ENCODE measurements around the gene PPFIBP2.
"Not testable (repeated sequence)": the region's sequence is repeated elsewhere in the genome, so short reads cannot be mapped to it uniquely, and the experiment has no call there.

PPFIBP2 gene

DNA sequence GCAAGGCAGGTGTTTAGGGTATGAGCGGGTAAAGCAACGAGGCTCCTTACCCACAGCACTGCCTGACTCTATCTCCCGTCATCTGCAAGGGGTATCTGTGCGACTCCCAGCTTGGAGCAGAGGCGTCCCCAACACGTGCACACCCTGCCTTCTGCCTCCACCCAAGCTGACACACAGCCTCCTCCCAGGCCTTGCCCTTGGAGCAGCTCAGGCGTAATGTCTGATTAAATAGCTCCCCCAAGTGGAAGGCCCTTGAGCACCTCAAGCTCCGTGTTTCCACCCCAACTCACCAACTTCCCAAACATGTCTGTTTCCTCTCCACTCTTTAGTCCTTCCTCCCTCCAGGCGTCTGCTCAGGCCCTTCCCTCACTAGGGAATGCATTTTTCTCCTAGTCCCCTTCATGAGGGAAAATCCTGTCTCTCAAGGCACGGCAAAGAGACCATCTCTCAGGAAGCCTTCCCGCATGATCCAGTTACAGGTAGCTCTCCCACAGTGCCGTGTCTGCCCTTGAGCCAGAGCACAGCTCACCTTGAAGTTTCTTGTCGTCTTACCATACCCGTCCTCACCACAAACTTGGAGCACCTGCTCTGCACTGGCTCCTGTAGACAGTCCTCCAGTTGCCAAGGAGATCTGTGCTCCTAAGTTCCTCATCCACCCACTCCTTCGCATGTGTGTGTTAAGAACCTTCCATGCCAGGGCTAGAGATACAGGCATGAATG is 143.7 kb downstream of the PPFIBP2 start:
- no peak for DNase-seq (ENCODE audit: low read depth in 4 of 4, low spot score in 1 of 4)

DNA sequence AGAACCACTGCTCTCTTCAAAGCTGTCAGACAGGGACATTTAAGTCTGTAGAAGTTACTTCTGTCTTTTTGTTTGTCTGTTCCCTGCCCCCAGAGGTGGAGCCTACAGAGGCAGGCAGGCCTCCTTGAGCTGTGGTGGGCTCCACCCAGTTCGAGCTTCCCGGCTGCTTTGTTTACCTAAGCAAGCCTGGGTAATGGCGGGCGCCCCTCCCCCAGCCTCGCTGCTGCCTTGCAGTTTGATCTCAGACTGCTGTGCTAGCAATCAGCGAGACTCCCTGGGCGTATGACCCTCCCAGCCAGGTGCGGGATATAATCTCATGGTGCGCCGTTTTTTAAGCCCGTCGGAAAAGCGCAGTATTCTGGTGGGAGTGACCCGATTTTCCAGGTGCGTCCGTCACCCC is 149.7 kb downstream of the PPFIBP2 start:
- not testable (repeated sequence) for DNase-seq (ENCODE audit: low read depth in 4 of 4, low spot score in 1 of 4)

DNA sequence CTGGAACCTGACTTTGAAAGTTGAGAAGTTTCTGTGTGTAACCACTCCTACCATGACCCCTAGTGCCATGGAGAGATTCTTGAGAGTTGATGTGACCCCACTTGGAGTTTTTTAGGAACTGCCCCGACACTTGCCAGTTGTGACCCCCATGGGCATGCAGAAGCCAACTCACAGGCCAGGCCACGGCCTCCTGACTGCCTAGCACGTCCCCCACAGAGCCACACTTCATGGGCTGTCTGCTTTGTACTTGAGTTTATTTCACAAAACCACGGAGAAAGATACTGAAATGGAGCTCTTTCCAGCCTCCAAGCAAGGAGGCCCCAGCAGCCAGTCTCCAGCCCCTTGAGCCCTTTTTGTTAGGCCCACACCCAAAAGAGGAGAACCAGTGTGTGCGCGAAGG is 151.1 kb downstream of the PPFIBP2 start:
- no peak for DNase-seq (ENCODE audit: low read depth in 4 of 4, low spot score in 1 of 4)

DNA sequence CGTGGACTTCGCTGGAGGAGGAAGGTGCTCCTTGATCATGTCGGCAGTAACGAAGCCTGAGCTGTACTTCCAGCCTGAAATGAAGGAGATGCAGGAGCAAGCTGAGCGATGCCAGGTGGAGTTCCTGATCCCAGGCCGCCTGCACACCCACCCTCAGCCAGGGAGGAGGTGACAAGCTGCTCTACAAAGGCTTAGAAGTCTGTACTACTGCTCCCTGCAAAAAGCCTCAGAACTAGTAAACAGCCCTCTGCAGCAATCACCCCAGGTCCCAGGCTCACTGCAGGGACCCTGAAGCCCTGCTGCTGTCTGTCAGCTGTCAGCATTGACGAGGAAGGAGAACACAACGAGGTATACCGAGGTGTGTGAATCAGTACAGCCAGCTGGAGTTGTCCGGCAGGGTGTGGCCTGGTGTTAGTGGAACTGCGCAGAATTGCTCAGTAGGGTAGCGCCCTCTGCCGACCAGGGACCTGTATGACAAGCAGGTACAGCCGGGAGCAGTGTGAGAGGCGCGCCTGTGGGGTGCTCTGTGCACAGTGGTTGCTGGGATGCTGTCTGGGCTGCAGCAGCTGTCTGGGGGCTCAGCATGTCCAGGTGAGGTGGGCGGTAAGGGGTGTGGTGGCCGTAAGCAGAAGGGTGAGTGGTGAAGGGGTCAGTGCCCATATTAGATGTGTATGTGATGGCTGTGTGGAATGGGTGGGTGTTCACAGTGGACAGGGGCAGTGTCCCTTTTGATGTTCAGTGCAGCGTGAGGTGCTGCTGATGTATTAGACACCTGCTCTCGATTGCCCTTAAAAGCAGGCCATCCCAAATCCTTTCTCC is 151.9 kb downstream of the PPFIBP2 start:
- peak; percentile 38 to 69 (median 55) for DNase-seq (ENCODE audit: low read depth in 4 of 4, low spot score in 1 of 4)

DNA sequence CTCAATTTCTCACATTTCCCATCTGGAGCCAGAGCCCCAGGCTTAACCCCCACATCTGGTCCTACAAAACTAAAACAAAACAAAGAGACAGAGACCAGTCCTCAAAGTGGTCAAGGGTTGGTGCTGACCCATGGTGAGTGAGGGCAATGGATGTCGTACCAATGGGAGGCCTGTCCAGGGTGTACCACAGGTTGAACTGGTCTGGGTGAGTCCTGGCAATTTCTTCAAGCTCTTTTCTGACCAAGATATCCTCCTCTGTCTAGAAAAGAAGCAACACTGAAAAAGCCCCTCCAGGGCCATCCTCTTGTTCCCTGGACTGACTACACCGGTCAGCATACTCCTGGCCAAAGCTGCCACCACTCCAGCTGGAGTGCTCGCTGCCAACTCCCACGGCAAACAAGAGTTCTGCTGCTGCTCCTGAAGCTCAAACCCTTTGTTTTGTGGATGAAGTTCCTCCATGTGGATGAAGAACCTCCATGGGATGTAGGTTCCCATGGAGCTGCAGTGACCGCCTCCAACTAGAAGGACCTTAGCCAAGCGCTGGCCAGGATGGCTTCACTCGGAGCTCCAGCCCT is 152.6 kb downstream of the PPFIBP2 start:
- no peak for DNase-seq (ENCODE audit: low read depth in 4 of 4, low spot score in 1 of 4)

DNA sequence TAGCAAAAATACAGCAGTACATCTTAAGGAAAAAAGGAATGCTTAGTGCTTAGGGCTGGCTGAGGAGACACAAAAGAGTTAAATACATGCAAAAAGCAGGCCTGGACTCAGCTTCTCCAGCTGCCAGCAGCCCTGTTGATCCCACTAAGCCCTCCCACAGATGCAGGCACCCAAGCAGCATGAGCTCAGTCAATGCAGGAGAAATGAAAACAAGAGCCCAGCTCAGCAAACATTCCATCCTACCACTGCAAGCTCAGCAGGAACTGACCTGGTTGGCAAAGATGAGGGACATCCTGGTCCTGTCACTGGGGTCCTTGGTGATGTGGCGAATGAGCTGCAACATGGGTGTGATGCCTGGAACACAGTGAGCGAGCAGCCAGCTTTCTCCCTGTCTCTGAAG is 153.7 kb downstream of the PPFIBP2 start:
- DNase-seq (ENCODE audit: low read depth in 4 of 4, low spot score in 1 of 4), result no peak

DNA sequence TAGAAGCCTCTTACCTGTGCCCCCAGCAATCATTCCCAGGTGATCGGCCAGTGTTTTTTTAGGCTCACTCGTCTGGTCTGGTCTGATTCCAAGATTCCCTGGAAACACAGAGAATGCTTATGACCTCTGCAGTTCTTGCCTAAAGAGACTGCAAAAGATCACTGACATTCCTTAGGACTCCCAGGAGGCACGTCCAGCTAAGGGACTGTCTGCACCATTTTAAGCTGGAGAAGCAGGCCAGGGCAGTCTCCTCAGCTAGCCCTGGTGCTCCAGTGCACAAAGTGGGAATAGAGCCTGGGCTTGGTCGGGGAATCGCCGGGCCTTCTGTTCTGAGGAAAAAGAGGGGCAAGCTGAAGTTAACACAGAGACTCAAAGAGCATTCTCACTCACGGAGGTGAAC is 154.7 kb downstream of the PPFIBP2 start:
- DNase-seq (ENCODE audit: low read depth in 4 of 4, low spot score in 1 of 4), result no peak

DNA sequence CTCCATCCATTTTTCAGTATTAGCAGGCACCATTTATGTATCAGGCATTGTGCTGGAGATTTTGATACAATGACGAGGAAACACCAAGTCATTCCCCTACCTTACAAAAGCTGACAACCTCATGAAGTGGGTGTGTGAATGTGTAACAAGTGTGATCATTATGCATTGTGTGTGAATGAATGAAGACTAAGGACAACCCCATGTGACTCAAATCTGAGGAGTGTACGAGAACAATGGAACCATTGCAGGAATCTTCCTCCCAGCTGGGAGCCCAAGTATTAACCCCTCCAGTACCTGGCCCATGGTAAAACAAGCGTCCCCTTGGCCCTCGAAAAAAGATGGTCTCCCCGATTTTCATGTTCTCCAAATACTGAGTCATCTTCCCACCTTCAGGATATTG is 155.1 kb downstream of the PPFIBP2 start:
- no peak for DNase-seq (ENCODE audit: low read depth in 4 of 4, low spot score in 1 of 4)

DNA sequence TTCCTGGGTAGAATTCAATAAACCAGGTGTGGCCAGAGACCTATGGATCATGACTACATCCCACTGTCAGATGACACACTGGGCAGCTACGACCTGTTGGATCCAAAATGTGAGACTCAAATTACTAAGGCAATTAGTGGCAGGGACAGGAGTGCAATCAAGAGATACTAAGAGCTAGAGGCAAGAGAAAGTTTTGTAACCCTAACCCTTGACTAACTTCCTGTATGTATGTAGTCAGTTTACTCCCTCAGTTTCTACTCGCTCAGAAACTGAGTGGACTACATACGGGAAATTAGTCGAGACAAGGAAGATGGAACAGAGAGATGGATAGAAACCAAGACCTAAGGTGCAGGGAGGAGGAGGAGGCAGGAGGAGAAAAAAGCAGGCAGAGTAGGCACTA is 156.8 kb downstream of the PPFIBP2 start:
- DNase-seq (ENCODE audit: low read depth in 4 of 4, low spot score in 1 of 4), result no peak

DNA sequence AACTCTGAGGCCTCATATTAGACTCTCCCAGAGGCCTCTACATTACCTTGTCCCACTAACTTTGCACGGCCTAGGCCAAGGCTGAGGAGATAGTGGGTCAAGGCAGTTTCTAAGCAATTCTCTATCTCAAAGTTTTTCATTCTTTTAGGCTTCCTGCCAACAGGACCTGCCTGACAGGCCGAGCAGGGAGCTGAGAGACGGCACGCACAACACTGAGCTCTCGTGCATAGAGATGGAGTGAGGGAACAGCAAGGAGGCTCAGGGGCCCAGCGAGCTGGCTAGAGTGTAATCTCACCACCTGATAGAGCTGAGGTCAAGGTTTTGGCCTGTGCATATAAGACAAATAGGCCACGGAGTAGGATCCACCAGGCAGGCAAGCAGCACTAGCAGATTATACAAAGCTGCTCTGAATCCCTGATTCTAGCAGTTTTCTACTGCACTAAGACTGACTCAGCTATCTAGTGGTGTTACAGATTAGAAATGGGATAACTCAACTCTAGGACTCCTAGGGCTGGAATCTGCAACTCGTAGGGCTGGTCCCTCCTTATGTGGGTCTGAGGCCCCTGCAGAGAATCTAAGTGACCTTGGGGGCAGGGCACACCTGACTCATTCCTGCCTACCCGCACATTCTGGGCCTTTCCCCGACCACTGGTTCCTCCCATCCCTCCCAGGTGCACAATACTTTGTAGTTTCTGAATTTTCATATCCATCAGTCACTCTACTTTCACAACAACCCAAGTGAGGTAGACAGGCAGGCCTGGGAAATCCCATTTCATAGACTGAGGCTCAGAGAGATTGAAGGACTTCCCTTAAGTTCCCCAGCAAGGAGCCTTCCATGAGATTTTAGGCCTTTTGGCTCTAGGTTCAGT is 157.8 kb downstream of the PPFIBP2 start:
- DNase-seq (ENCODE audit: low read depth in 4 of 4, low spot score in 1 of 4), result no peak

DNA sequence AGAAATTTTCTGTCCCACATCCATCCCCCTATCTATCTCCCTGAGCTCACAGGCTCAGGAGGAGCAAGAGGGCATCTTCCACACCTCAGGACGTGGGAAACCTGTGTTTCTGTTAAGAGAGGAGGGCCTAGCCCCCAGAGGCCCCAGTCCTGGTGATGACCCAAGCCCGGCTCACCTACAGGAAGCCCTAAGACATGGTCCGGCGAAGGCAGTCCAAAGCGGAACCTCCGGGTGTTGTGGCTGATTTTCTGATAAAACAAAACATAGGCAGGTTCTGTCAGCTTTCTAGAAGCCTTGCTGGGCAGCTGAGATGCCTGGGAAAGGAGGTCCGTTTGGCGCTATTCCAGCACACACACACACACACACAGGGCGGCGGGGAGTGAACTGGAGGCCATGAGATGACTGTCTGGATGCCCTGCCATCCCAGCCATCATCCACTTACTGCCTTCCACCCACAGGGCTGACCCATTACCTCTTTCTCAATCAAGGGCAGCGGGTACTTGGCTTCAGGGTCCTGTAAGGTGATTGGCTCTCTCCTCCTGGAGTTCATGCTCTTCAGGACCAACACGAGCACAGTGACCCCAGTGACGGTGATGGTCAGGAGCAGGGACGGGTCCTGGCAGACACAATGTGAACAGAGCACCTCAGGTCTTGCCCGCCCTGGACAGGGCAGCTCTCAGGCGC is 158.6 kb downstream of the PPFIBP2 start:
- DNase-seq (ENCODE audit: low read depth in 4 of 4, low spot score in 1 of 4), result no peak

DNA sequence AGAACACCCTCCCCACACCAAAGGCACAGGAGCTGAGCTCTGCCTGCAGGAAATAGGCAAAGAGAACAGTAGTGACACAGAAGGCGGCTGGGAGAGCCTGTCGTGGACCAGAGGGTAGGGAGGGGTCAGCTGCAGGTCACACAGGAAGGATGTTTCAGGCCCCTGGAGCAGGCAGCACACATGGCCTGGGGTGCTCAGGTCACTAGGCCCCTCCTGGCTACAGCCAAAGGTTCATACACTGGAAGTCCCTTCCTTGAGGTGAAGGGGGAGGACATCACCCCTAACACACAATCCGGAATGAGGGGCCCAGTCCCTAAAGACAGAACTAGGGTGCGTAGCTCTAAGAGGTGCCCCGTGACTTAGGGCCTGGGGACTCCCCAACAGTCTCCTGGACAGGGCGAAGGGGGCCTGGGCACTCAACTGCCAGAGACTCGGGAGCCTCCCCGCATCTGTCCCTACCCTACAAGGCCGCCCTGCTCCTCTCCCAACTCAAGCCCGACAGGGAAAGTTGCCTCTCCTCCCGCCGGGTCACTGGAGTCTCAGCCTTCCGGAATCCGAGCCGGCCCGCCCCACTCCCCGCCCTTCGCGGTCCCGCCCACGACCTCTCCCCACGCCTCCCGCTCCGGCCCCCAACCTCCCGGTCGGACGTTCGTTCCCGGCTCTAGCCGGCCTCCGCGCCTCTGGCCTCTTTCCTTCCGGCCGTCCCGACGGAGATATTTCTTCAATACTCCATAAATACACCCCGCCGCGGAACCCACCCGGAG is 159.3 kb downstream of the PPFIBP2 start, which contains the start of gene CYB5R2:
Gene CYB5R2 (minus strand): TSS at position 541 of the 764 bp plus-strand sequence. CDS start 675 bp downstream, outside the sequence.
- no peak for DNase-seq (ENCODE audit: low read depth in 4 of 4, low spot score in 1 of 4)

DNA sequence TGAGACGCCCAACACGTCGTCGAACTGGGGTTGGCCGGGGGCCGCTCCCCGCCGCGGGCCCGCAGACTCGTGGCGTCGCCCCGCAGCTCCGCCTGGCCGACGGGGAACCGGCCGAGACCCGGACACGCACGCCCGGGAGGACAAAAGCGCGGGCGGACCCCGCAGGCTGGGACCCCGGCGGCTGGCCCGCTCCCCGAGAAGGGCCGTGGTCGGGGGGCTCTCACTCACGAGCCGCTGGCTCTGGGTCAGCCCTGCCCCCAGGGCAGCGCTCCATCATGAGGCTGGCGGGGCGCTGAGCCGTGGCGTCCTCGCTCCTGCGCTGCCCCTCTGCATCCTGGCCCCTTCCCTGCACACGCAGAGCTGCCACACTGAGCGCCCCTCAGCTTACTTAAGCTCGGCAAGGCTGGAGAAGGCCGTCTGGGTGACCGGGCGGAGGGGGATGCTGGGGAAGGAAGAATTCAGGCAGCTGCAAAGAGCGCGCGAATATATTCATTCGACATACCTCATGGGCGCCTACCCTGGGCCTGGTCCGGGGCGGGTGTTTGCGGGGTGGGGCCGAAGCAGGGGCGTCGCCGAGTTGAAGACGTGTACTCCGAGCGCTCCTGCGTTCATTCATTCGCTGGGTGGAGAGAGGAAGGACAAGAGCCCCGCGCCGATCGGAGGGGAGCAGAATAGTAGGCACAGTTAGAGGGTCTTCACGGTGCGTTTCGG is 160.1 kb downstream of the PPFIBP2 start:
- no peak for DNase-seq (ENCODE audit: low read depth in 4 of 4, low spot score in 1 of 4)

DNA sequence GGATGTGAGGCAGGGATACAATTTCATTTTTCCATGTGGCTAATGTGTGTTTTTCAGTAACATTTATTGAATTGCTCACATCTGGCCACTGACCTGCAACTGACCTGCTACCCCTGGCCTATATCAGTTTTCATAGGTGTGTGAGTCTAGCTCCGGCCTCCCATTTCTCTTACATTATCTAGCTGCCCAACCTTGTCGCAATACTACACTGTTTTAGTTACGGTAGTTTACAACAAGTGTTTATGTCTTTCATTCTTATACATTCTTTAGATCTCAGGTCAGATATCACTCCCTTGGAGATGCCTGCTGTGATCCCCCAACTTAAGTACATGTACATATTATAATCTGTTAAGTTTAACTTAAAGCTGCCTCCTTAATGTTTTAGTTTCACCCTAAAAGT is 161.8 kb downstream of the PPFIBP2 start:
- DNase-seq (ENCODE audit: low read depth in 4 of 4, low spot score in 1 of 4), result no peak

DNA sequence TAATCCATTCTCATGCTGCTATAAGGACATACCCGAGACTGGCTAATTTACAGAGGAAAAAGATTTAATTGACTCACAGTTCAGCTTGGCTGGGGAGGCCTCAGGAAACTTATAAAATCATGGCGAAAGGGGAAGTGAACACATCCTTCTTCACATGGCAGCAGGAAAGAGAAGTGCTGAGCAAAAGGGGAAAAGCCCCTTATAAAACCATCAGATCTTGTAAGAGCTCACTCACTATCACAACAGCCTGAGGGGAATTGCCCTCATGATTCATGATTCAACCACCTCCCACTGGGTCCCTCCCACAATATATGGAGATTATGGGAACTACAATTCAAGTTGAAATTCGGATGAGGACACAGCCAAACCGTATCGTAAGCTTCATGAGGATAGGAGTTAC is 163.3 kb downstream of the PPFIBP2 start:
- no peak for DNase-seq (ENCODE audit: low read depth in 4 of 4, low spot score in 1 of 4)

DNA sequence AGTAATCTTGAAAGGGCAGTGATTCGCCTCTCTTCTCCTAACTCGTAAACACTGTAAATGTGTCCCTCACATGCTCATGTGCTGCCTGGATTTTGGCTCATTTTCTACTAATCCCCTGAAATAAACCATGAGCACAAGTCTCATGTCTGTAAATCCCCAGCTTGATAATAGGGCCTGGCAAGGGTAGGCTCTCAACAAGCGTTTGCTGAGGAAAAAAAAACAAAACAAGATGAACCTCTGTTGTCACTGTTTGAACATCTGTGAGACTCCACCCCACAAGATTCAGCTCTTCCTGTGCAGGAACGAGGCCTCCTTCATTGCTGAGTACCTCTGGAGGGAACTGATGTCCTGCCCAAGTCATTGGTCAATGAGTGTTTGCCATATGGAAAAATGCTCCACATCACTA is 164.0 kb downstream of the PPFIBP2 start:
- DNase-seq (ENCODE audit: low read depth in 4 of 4, low spot score in 1 of 4), result no peak

DNA sequence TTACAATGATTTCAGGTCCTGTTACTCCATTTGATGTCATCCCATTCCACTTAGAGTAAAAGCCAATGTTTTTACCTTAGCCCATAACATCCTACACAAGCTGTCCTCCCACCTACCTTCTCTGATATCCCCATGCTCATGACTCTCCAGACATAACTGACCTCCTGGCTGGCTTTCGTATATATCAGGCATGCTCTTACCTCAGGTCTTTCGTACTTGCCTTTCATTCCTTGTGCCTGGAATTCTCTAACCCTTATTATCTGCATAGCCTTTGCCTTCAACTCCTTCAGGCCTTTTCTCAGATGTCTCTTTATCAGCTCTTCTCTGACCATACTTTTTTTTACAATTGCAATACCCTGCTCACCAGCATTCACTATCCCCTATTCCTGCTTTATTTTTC is 169.8 kb downstream of the PPFIBP2 start:
- no peak for DNase-seq (ENCODE audit: low read depth in 4 of 4, low spot score in 1 of 4)

DNA sequence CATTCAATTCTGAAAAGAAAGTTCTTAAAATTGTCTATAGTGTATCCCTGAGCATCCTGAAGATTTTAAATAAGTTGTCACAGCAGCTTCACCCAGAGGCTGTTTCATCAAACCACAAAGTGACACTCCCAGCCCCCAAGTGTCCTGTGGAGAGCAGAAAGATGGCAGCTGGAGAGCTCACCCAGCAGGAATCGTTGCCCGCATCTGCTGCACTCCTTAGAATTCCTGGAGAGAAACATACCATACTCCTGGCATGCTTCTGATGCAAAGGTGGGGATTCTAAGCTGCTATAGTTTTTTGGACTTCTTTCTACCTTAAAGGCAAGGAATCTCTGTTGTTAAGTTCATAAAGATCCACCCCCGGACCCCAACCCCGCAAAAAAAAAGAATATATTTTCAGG is 173.0 kb downstream of the PPFIBP2 start:
- no peak for DNase-seq (ENCODE audit: low read depth in 4 of 4, low spot score in 1 of 4)

DNA sequence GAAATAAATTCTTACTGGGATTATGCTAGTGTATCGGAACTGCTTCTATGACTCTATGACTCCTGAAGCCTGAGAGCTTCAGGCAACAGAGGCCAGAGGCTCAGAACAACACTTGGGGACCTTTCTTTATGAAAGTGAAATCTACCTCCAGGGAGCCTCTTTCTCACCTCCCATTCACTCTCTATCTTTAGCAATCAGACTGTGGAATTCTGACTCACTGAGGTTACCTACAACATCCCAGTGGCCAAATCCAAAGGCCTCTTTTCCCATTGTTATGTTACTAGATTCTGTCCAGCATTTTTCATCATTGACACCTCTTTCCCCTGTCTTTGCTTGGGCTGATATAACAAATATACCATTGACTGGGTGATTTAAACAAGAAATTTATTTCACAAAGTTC is 173.6 kb downstream of the PPFIBP2 start:
- DNase-seq (ENCODE audit: low read depth in 4 of 4, low spot score in 1 of 4), result no peak
